Fibroblast of peridontal ligament (primary cell): Measurements from ENCODE around the gene PRG2.
A peak's percentile ranks its signal among the peaks of the same experiment; 100 is the strongest.
"Not testable (repeated sequence)": the region's sequence is repeated elsewhere in the genome, so short reads cannot be mapped to it uniquely, and the experiment has no call there.

Source experiments
- DNase-seq: peaks from one replicate; pipeline ENCODE4 v3.0.0-alpha.2; 2010; ENCODE audit errors: extremely low read depth

The PRG2 gene

GRCh38 chr11:57368106-57368844 lies 22.2 kb downstream of the PRG2 start:
- DNase-seq: no peak

GRCh38 chr11:57364851-57365660 lies 25.4 kb downstream of the PRG2 start:
- no peak for DNase-seq

GRCh38 chr11:57363131-57364080 lies 27.0 kb downstream of the PRG2 start:
- no peak for DNase-seq

- no peak for DNase-seq
Measured at GRCh38 chr11:57361926-57362325, 28.5 kb downstream of the PRG2 start.

GRCh38 chr11:57361420-57361819 lies 29.0 kb downstream of the PRG2 start:
- DNase-seq: not testable (repeated sequence)

GRCh38 chr11:57360991-57361390 lies 29.5 kb downstream of the PRG2 start:
- DNase-seq: no peak

GRCh38 chr11:57359896-57360690 lies 30.4 kb downstream of the PRG2 start:
- no peak for DNase-seq

- no peak for DNase-seq
Measured at GRCh38 chr11:57359396-57359795, 31.1 kb downstream of the PRG2 start.

- DNase-seq: no peak
Measured at GRCh38 chr11:57358991-57359390, 31.5 kb downstream of the PRG2 start.

- no peak for DNase-seq
Measured at GRCh38 chr11:57358543-57358961, 31.9 kb downstream of the PRG2 start.

- no peak for DNase-seq
Measured at GRCh38 chr11:57357856-57358255, 32.6 kb downstream of the PRG2 start.

GRCh38 chr11:57357310-57357709 lies 33.1 kb downstream of the PRG2 start:
- DNase-seq: no peak

- DNase-seq: no peak
Measured at GRCh38 chr11:57356268-57356667, 34.2 kb downstream of the PRG2 start.

GRCh38 chr11:57354699-57355098 lies 35.8 kb downstream of the PRG2 start:
- DNase-seq: no peak

- no peak for DNase-seq
Measured at GRCh38 chr11:57353852-57354251, 36.6 kb downstream of the PRG2 start.

- DNase-seq: no peak
Measured at GRCh38 chr11:57353446-57353845, 37.0 kb downstream of the PRG2 start.

- no peak for DNase-seq
Measured at GRCh38 chr11:57353036-57353435, 37.4 kb downstream of the PRG2 start.

GRCh38 chr11:57349491-57350274 lies 40.8 kb downstream of the PRG2 start:
- DNase-seq: peak; percentile 17

- no peak for DNase-seq
Measured at GRCh38 chr11:57348636-57349313, 41.7 kb downstream of the PRG2 start.

- no peak for DNase-seq
Measured at GRCh38 chr11:57348052-57348451, 42.4 kb downstream of the PRG2 start.
